ENCODE results near the gene SPAG17.

SPAG17 gene

DNA sequence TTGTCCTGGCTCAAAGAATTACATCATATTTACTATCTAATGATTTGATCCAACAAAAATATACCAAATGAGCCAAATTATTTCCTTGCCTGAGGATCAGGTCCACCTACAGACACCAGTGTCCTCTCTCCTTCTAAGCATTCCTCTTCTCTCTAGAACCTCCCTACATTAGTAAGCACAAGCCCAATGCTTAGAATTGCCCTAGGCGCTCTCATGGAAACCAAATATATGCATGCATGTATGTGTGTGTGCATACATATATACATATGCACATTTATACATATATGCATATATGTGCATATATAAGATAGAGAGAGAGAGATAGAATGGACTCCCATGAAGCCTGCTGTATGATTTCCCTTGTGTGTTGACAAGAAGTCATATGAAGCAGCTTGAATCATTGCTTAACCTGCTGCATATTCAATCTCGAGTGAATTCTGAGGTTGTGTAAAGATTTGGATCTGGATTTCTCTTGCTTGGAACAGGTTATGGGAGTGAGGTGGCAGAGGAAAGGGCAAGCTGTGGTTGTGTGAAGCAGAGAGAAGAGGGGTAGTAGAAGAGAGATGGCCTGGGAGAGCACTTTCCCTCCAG, 66.1 kb downstream of the SPAG17 start:
- no peak for DNase-seq (ENCODE audit: low spot score)

GRCh38 chr1:118118469-118118868, 66.6 kb downstream of the SPAG17 start:
- DNase-seq (ENCODE audit: low spot score) = no peak

DNA sequence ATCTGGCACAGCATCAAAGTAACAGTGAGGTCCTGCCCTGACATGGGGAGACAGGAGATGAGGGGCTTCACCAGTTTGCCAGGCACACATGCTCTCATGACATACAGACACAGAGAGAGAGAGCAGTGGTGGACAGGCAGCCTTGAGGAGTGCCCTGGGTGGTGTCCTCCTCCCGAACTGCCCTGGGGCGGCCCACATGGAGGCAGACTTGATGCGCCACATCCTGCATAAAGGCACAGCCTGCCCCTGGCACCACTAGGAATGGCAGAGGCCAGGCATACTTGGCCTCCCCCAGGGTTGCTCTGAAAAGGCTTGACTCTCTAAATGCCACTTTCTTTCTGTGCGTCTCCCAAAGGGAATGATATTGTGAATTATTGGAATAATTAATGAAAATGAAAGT, 67.5 kb downstream of the SPAG17 start:
- DNase-seq (ENCODE audit: low spot score) = no peak

DNA sequence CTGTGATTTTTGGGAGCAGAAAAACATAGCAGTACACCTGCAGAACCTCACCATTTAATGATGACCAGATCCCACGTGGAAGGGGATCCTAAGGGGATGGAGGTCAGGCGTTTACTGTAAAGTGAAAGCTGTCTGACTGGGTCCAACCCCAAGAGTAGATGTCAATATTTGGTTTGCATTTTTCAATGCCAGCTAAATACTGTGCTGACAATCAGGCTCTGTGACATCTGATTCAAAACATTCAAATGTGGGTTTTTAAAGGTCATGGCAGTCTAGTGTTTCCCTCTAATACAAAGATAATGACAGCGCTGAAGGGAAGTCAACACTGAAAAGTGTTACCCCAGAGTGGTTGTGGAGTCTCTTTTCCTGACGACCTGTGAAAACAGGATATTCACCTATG, 68.1 kb downstream of the SPAG17 start:
- DNase-seq (ENCODE audit: low spot score) = no peak

DNA sequence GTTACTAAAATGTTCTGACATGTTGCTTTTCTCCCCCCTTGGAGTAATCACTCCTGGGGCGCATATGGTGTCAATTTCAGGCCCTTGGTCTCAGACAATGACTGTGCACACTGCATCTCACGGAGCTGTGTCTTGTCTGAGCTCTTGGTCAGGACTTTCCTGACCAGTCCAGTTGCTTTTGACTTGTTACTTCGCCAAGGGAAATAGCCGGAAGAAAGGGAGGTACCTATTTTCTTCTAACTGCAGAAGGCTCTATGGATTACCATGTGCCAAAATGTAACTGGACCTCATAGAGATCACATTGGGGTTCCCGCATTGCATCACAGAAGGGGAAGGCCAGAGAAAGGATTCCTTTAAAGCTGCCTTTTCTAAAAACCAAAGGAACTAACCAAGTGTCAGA, 68.6 kb downstream of the SPAG17 start:
- DNase-seq (ENCODE audit: low spot score) = no peak

DNA sequence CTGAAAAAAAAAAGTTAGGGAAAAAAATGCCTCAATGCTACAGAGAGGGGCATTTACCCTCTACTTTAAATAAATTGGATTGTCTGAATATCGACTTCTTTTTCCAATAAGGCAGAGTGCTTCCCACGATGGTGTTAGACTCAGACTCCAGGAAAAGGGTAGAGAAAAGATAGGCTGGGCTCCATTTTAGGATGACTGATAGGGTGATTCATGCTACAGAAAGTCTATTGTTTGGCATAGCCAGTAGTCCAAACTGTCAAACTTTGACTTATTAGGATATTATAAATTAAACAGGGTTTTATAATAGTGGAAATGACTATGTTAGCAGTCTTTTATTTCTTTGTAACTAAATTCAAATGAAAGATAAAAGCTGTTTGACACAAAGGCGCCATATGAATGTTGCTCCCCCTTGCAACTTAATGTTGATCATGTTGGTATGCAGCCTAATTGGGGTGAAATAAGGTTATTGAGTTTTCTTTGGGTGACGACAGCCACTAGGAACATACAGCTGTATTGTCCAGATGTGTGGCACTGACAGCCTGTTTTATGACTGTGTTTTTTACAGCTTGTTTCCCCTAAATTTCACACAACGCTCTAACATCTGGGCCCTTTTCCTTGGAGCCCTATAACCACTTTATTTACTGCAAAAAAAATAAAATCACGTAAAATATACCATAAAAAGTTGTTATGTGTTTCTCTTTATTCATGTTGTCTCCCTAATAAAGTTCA, 69.3 kb downstream of the SPAG17 start:
- no peak for DNase-seq (ENCODE audit: low spot score)

GRCh38 chr1:118113261-118113660, 71.8 kb downstream of the SPAG17 start:
- no peak for DNase-seq (ENCODE audit: low spot score)

GRCh38 chr1:118110580-118110979, 74.4 kb downstream of the SPAG17 start:
- DNase-seq (ENCODE audit: low spot score) = no peak

DNA sequence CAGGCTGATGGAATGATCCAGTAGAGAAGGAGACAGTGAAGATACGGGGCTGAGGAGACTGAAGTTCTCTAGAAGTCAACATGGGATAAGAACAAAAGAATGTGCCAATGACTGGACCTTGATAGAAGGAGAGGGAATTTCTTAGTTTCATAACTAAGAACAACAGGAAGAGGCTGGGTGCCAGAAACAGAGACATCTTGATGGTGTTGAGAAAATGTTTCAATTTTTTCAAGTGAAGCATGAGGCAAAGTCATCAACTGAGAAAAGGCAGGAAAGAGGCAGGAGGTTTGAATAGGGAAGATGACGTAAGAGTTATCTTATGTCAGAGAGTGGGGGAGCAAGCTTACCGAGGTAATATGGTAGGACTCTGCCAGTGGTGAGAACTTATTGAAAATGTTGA, 80.1 kb downstream of the SPAG17 start:
- no peak for DNase-seq (ENCODE audit: low spot score)

GRCh38 chr1:118102445-118102844, 82.6 kb downstream of the SPAG17 start:
- no peak for DNase-seq (ENCODE audit: low spot score)

GRCh38 chr1:118101999-118102398, 83.0 kb downstream of the SPAG17 start:
- no peak for DNase-seq (ENCODE audit: low spot score)

DNA sequence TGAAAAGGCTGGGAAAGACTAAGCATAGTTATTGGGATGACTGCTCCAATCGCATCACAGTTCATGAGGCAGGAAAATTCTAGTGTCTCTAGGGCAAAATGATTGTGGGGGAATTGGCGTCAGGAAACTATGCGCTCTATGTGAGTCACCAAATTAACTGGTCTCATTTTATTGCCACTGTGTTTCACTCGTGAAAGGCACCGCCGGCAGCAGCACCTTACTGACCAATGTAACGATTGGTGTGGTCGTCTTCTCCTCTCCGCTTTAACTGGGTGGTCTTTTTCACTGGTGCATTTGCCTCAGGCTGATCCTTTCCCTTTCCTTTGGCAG, 83.5 kb downstream of the SPAG17 start:
- DNase-seq (ENCODE audit: low spot score) = no peak

- DNase-seq (ENCODE audit: low spot score) = no peak
Observed at GRCh38 chr1:118100686-118101514, 84.1 kb downstream of the SPAG17 start.

GRCh38 chr1:118099686-118100085, 85.3 kb downstream of the SPAG17 start:
- DNase-seq (ENCODE audit: low spot score) = no peak

DNA sequence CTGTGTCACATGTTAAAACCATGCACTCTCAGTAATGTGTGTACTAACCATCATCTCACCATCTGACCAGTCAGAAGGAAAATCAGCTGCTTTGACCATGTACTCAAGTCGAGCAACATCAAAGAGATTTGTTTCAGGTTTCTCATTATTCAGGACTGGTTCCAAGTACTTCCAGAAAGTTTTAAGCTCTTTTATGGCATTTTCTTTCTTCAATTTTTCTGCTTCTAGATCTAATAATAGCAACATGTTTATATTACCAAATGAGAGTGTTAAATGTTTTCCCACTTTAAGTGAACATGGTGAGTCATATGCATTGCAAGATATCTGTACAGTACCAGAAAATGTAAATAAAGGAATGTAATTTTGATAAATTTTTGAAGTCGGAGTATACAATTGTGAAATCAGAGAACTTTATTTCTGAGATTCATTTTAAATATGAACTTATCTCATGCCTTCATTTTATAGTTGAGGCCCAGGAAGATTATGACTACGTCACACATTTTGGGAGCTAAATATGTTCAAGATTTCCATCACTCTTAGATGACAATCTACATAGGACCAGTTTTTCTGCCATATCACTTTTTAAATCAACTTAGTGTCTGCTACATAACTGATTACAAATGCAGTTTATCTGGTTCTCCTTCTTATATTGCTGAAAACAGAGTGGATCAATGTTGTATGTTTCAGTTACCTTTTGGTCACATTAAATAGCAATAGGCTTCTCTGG, 87.2 kb downstream of the SPAG17 start:
- DNase-seq (ENCODE audit: low spot score) = no peak

DNA sequence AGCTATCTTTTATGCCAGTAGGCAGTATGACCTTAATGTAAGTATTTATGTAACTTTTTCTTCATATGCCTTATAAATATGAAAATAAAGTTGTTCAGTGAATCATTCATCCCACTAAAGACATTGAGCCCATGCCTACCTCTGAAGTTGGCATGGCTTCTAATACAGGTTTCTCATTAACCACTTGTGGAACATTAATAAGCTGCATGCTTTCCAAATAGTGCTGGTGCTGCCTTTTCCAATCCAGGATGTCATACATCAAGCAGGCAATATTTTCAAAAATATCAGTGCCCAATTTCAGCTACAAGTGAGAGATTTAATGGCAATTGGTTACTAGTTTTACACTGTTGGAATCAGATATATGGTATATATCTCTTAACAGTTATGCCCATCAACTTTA, 92.0 kb downstream of the SPAG17 start:
- no peak for DNase-seq (ENCODE audit: low spot score)

GRCh38 chr1:118090130-118090529, 94.9 kb downstream of the SPAG17 start:
- no peak for DNase-seq (ENCODE audit: low spot score)

DNA sequence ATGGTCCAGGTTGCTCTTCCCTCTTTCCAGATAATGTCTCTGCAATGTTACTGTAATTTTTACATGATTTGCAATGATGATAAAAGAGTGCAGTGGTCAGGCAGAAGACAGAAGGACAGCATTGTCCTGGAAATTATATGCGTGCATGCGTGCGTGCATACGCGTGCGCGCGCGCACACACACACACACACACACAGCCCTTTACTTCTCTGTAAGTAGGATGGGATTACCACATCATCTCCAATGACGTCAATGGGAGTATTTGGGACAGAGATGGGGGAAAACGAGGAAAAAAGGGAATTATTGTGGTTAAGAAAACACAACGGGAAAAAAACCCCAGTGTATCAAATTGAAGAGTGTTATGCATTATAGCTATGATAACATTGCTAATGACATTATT, 99.7 kb downstream of the SPAG17 start:
- DNase-seq (ENCODE audit: low spot score) = no peak

DNA sequence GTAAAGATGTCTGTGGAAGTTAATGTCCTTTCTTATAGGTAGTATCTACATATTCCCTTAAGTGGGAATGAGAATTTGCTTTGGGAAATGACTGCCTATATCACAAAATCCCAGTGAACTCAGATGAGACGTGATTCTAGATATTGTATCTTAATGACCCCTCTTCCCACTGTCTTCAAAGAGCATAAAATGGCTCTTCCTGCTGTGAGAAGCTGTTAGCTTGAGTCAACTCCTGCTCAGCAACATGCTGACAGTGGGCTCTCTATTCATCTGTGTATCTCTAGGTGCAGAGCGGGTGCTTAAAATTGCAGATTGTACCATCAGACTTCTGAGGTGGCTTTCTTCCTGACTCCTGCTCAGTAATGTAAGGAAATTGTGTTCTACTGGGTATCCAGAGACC, 100.6 kb downstream of the SPAG17 start:
- DNase-seq (ENCODE audit: low spot score) = no peak

GRCh38 chr1:118082984-118083383, 102.0 kb downstream of the SPAG17 start:
- no peak for DNase-seq (ENCODE audit: low spot score)

DNA sequence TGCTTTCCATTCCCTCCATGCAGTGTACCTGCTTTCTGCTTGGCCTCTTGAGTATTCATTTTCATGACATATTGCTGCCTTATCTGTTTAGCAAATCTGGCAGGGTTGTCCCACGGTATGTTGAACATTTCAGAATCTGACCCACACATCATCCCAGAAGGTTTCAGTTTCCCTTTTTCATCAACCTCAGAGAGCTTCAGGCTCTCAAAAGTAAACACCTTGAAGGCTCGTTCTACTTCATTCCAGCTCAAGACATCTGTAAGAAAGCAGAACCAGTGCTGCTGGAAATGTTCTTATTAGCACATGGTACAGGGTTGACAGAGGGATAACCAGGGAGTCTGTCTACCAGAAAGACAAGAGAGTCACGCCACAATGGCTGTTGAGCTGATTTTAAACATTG, 103.6 kb downstream of the SPAG17 start:
- DNase-seq (ENCODE audit: low spot score) = no peak

DNA sequence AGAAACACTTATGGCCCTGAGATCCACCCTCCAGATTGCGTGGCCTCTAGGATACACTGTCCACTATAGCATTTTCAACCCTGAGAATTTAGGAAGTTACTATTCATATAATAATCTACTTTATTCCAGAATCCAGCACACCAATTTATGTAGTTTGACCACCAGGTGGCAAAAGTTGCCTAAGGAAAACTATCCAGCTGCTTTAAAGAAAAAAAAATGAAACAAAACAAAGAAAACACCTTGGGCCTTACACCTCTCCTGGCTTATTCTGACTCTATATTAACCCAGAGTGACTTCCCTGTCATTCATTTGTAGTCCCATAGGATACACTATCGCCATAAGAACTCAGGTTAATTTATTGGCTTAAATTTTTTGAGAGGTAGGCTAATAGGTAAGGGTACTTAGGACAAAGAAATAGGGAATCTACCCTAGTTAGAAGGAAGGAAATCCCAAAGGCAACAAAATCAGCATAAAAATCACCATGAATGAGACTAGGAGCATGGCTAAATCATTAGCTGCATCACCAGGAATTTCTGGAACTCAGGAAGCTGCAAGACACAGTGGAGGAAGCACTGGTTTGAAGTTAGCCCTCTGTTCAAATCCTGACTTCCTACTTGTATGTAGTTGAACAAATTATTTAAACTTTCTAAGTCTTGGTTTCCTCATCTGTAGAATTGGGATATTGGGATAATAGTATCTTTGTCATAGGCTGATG, 107.5 kb downstream of the SPAG17 start:
- DNase-seq (ENCODE audit: low spot score) = no peak
